Suprapubic skin (tissue), 3 donors: ENCODE results near the gene CHSY1.

Experiments used
- CTCF ChIP-seq, 2 donors: fragments of 200-600 bp in 1 of 2; fragments of 450-650 bp in 1 of 2; sonication (generic) in 1 of 2; IDR thresholded peaks; one replicate each; pipeline ENCODE4 v1.5.1; 2016 to 2019; ENCODE audit warnings: antibody characterized with exemption in 2 of 2, mild to moderate bottlenecking in 1 of 2, moderate library complexity in 1 of 2
- EP300 ChIP-seq: sonication (generic); formaldehyde crosslinking; IDR thresholded peaks from one replicate; pipeline ENCODE4 v1.6.1; 2017; ENCODE audit warnings: antibody characterized with exemption

DNA sequence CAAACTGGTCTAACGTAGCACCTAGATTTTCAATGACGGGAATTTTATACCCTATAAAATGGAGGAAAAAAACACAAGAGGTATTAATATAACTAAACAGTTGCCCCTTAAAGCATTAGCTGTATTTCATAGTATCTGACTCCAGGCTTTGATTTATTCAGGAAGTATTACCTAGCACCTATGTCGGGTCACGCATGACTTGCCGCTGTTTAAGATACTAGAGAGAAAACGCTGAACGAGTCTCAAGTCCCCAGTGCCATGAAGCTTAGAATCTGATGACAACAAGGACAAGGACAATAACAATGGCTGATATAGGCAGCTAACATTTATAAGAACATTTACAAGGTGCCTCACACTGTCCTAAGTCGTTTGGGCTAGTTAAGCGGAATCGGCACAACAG, 41.3 kb upstream of the CHSY1 start:
- TF ChIP-seq CTCF (IDR thresholded peaks at IDR 0.05), result no peak
- TF ChIP-seq EP300, result no peak
